ENCODE results near the gene CSMD2. TPM values are rescaled to one million over a fixed set of nuclear protein-coding genes. Genes with fewer than 3 reads are reported as not detected.

The CSMD2 gene
- total RNA-seq, 2 experiments from 2014 or later, result not detected

DNA sequence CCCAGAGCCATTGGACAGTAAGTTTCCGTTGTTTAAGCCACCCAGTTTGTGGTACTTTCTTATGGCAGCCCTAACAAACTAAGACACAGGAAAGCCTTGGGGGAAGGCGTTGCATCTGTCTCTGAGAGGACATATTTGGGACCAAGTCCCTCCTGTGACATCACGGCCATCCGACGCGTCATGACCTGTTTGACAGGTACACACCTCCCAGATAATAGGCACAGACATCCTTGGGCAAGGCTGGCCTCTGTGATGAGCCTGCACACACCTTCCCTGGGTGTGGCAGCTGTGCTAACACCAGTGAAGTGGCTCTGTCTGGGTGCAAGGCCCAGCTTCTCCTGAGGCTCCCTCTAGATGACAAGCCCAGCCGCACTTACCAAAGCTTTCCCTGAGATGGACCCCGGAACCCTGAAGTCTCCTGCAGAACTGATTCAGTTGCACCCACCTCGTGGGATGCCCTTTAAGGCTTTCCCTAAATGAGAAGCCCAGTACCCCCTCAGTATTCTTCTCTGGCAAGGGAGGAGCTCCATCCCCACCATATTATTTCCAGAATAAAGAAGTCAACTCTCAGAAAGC, 556.1 kb downstream of the CSMD2 start:
- Histone ChIP-seq H3K4me3 (ENCODE audit: low read depth, low read length, poor library complexity, severe bottlenecking) (no peak overlapping the region), H3K9me2 (ENCODE audit: insufficient read depth, low read length) (no peaks in the 10 kb centered on the region), H3K27ac (ENCODE audit: low read depth, low read length, poor library complexity, severe bottlenecking) (no peak overlapping the region), H4K20me1 (ENCODE audit: insufficient read depth, low read length) (no peaks in the 10 kb centered on the region), H2AFZ (ENCODE audit: low read length) (no peak overlapping the region), H3K36me3 (ENCODE audit: insufficient read depth, low read length) (no peaks in the 10 kb centered on the region), H3K4me1 (ENCODE audit: insufficient read depth, low read length, poor library complexity, severe bottlenecking) (no peaks in the 10 kb centered on the region), H3K9me3 (ENCODE audit: low read length) (no peaks in the 10 kb centered on the region), H3K79me2 (ENCODE audit: insufficient read depth, low read depth, low read length) (no peaks in the 10 kb centered on the region), H3K4me2 (ENCODE audit: low read length) (no peak overlapping the region)
- POLR2A ChIA-PET, result interaction anchor here (0.6 to 0.9 kb wide), 2 partner anchors 25 to 960 kb away, joined by 3 to 4 read pairs; no protein-coding TSS in a partner anchor
- intact Hi-C loops (cut with micrococcal nuclease; ENCODE audit: unreplicated experiment), result no loop called here
- TF ChIP-seq EZH2phosphoT487 (IDR thresholded peaks at IDR 0.05; ENCODE audit: borderline replicate concordance, low read depth, low read length), result no peak
- no peak for TF ChIP-seq CTCF (conservative IDR thresholded peaks at IDR 0.05; ENCODE audit: low read length)
- CTCF ChIA-PET (ENCODE audit: unreplicated experiment), result no interaction called here
- no TSS peak for BruUV-seq (replicated peaks)
- no peak for DNase-seq (ENCODE audit: low spot score)

- Histone ChIP-seq H3K4me2 (ENCODE audit: low read length) (no peak overlapping the region), H3K36me3 (ENCODE audit: insufficient read depth, low read length) (no peaks in the 10 kb centered on the region), H3K9me2 (ENCODE audit: insufficient read depth, low read length) (no peaks in the 10 kb centered on the region), H3K79me2 (ENCODE audit: insufficient read depth, low read depth, low read length) (no peaks in the 10 kb centered on the region), H2AFZ (ENCODE audit: low read length) (no peak overlapping the region), H3K4me3 (ENCODE audit: low read depth, low read length, poor library complexity, severe bottlenecking) (no peak overlapping the region), H4K20me1 (ENCODE audit: insufficient read depth, low read length) (no peaks in the 10 kb centered on the region), H3K27ac (ENCODE audit: low read depth, low read length, poor library complexity, severe bottlenecking) (no peak overlapping the region), H3K4me1 (ENCODE audit: insufficient read depth, low read length, poor library complexity, severe bottlenecking) (no peaks in the 10 kb centered on the region), H3K9me3 (ENCODE audit: low read length) (no peaks in the 10 kb centered on the region)
- intact Hi-C loops (cut with micrococcal nuclease; ENCODE audit: unreplicated experiment), result no loop called here
- ChIA-PET CTCF (ENCODE audit: unreplicated experiment) (no interaction called here), POLR2A (interaction anchor here (0.6 kb wide), 1 partner anchor 147 kb away, joined by 6 read pairs; no protein-coding TSS in a partner anchor)
- TF ChIP-seq EZH2phosphoT487 (IDR thresholded peaks at IDR 0.05; ENCODE audit: borderline replicate concordance, low read depth, low read length) (no peak), CTCF (conservative IDR thresholded peaks at IDR 0.05; ENCODE audit: low read length) (no peak)
- no peak for DNase-seq (ENCODE audit: low spot score)
- no TSS peak for BruUV-seq (replicated peaks)
These were observed 557.5 kb downstream of the CSMD2 start for GRCh38 chr1:33607444-33608005.

DNA sequence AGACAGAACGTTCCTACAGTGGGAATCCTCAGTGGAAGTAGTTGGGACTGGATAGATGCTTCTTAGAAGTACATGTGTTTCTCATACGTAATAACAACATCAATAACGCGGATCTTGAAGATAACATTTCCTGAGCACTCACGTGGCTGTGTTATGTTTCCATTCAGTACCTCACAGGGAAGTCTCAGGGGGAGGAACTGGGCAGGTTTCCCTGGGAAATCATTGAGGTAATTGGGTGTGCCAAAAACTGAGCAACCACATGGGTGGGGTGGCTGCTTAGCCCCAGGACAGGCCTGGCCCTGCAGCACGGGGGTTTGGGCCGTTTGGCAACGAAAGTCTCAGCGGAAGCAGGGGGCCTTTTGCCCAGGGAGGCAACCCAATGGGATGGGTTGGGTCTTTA, 558.8 kb downstream of the CSMD2 start:
- ChIA-PET CTCF (ENCODE audit: unreplicated experiment) (no interaction called here), POLR2A (no interaction called here)
- Histone ChIP-seq H2AFZ (ENCODE audit: low read length) (no peak overlapping the region), H3K9me3 (ENCODE audit: low read length) (no peaks in the 10 kb centered on the region), H3K9me2 (ENCODE audit: insufficient read depth, low read length) (no peaks in the 10 kb centered on the region), H4K20me1 (ENCODE audit: insufficient read depth, low read length) (no peaks in the 10 kb centered on the region), H3K4me1 (ENCODE audit: insufficient read depth, low read length, poor library complexity, severe bottlenecking) (no peaks in the 10 kb centered on the region), H3K4me3 (ENCODE audit: low read depth, low read length, poor library complexity, severe bottlenecking) (no peak overlapping the region), H3K79me2 (ENCODE audit: insufficient read depth, low read depth, low read length) (no peaks in the 10 kb centered on the region), H3K4me2 (ENCODE audit: low read length) (no peak overlapping the region), H3K27ac (ENCODE audit: low read depth, low read length, poor library complexity, severe bottlenecking) (no peak overlapping the region), H3K36me3 (ENCODE audit: insufficient read depth, low read length) (no peaks in the 10 kb centered on the region)
- TF ChIP-seq CTCF (conservative IDR thresholded peaks at IDR 0.05; ENCODE audit: low read length) (no peak), EZH2phosphoT487 (IDR thresholded peaks at IDR 0.05; ENCODE audit: borderline replicate concordance, low read depth, low read length) (no peak)
- DNase-seq (ENCODE audit: low spot score), result no peak
- intact Hi-C loops (cut with micrococcal nuclease; ENCODE audit: unreplicated experiment), result no loop called here
- BruUV-seq (replicated peaks), result no TSS peak
